Right lobe of liver (tissue), 4 donors: ENCODE results near the gene CCDC82.

ENCODE experiments used
- POLR2A ChIP-seq: fragments of 450-650 bp; IDR thresholded peaks from one replicate; pipeline ENCODE4 v1.6.1; 2017; ENCODE audit warnings: antibody characterized with exemption, mild to moderate bottlenecking
- TF ChIP-seq, protein P1 (sequence below), 4 donors: fragments of 200-600 bp in 3 of 4; fragments of 450-650 bp in 1 of 4; IDR thresholded peaks; one replicate each; pipeline versions ENCODE4 v1.5.1 to v1.8.0; 2016 to 2022; ENCODE audit warnings: antibody characterized with exemption in 4 of 4, mild to moderate bottlenecking in 2 of 4
- donor health status: DM: no; HTN: no; CAD: no.
- donor health status: DM: no; HTN: no; CAD: no.
- donor health status: DM: no; HTN: yes; CAD: no.

- TF ChIP-seq, protein P1, sequence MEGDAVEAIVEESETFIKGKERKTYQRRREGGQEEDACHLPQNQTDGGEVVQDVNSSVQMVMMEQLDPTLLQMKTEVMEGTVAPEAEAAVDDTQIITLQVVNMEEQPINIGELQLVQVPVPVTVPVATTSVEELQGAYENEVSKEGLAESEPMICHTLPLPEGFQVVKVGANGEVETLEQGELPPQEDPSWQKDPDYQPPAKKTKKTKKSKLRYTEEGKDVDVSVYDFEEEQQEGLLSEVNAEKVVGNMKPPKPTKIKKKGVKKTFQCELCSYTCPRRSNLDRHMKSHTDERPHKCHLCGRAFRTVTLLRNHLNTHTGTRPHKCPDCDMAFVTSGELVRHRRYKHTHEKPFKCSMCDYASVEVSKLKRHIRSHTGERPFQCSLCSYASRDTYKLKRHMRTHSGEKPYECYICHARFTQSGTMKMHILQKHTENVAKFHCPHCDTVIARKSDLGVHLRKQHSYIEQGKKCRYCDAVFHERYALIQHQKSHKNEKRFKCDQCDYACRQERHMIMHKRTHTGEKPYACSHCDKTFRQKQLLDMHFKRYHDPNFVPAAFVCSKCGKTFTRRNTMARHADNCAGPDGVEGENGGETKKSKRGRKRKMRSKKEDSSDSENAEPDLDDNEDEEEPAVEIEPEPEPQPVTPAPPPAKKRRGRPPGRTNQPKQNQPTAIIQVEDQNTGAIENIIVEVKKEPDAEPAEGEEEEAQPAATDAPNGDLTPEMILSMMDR (IDR thresholded peaks at IDR 0.05): peak; percentile 64 to 72 (median 70)
- TF ChIP-seq POLR2A: no peak
These were observed 4.1 kb upstream of the CCDC82 start for GRCh38 chr11:96393753-96394348.
